Measurements from ENCODE around the gene TPK1.
"Not testable (repeated sequence)": the region's sequence is repeated elsewhere in the genome, so short reads cannot be mapped to it uniquely, and the experiment has no call there.

Gene TPK1

GRCh38 chr7:144455040-144455404 is 380.8 kb downstream of the TPK1 start:
- Histone ChIP-seq H3K9me3 (ENCODE audit: control insufficient read depth, insufficient read depth, low read length) (peaks cover 26% of the 10 kb centered on the region), H3K36me3 (ENCODE audit: control insufficient read depth, insufficient read depth, low read length) (no peaks in the 10 kb centered on the region; the same call in 1 of the 2 replicates), H3K4me1 (ENCODE audit: control insufficient read depth, insufficient read depth, low read length) (no peaks in the 10 kb centered on the region), H3K4me3 (ENCODE audit: low read depth, low read length) (no peak overlapping the region), H3K9ac (ENCODE audit: low read depth, low read length) (no peak overlapping the region), H3K27ac (ENCODE audit: low read depth, low read length) (no peak overlapping the region), H3K27me3 (ENCODE audit: control insufficient read depth, insufficient read depth, low read length) (no peaks in the 10 kb centered on the region)

DNA sequence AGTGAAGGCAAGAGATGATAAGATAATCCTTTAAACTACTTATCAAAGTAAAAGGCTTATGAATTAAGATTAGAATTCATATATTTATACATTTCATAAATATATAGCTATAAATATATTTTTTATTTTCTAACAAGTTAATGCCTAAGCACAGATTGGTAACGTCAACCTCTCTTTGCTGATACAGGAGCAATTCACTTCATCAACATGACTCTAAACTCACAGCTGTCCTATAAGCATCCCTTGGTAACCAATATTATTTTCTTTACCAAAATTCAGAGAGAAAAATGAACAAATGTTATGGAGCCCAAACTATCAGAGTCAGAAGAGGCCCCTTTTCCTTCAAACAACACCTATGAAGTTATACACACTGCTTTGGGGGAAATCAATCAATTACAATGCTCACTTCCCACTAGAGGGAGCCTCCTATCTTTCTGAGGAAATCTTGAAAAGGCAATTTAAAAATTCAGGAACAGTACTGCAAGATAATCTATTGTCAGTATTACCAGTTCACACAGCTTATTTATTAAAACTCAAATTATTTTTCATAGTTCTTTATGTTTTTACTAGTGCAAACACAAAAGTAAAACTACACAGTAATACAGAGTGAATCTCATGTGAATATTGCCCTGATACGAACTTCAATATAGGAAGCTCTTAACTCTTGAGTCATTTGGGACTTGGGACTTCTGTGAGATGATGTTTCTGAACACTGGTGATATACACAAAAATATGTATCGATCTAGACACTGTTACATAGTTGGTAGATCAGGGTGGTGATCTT is 381.4 kb downstream of the TPK1 start:
- H3K36me3 ChIP-seq (ENCODE audit: control insufficient read depth, insufficient read depth, low read length) = no peaks in the 10 kb centered on the region; the same call in 1 of the 2 replicates
- no peaks in the 10 kb centered on the region for H3K4me1 ChIP-seq (ENCODE audit: control insufficient read depth, insufficient read depth, low read length)
- H3K27ac ChIP-seq (ENCODE audit: low read depth, low read length) = no peak overlapping the region
- H3K27me3 ChIP-seq (ENCODE audit: control insufficient read depth, insufficient read depth, low read length) = no peaks in the 10 kb centered on the region
- H3K9me3 ChIP-seq (ENCODE audit: control insufficient read depth, insufficient read depth, low read length) = peaks cover 26% of the 10 kb centered on the region
- no peak overlapping the region for H3K4me3 ChIP-seq (ENCODE audit: low read depth, low read length)
- no peak overlapping the region for H3K9ac ChIP-seq (ENCODE audit: low read depth, low read length)

GRCh38 chr7:144452064-144452463 is 383.8 kb downstream of the TPK1 start:
- Histone ChIP-seq H3K9ac (ENCODE audit: low read depth, low read length) (no peak overlapping the region), H3K36me3 (ENCODE audit: control insufficient read depth, insufficient read depth, low read length) (no peaks in the 10 kb centered on the region; the same call in 1 of the 2 replicates), H3K4me1 (ENCODE audit: control insufficient read depth, insufficient read depth, low read length) (no peaks in the 10 kb centered on the region), H3K4me3 (ENCODE audit: low read depth, low read length) (no peak overlapping the region), H3K27ac (ENCODE audit: low read depth, low read length) (no peak overlapping the region), H3K27me3 (ENCODE audit: control insufficient read depth, insufficient read depth, low read length) (no peaks in the 10 kb centered on the region), H3K9me3 (ENCODE audit: control insufficient read depth, insufficient read depth, low read length) (peaks cover 26% of the 10 kb centered on the region)

DNA sequence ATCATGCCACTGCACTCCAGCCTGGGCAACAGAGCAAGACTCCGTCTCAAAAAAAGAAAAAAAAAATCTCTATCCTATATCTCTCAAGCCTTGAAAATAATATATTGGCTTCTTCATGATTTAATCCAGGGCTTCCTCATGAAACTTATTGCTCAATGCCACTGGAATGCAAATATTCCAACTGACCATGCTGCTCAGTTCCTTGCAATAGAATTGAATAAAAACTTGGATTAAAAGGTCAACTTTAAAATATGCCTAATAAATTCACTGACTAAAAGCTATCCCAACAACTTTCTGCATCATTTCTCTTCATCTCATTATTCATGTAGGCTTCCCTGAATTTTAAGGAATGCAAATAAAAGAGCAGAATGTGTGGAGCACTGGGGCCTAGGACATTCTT is 390.3 kb downstream of the TPK1 start:
- H3K27me3 ChIP-seq (ENCODE audit: control insufficient read depth, insufficient read depth, low read length) = no peaks in the 10 kb centered on the region
- H3K4me1 ChIP-seq (ENCODE audit: control insufficient read depth, insufficient read depth, low read length) = no peaks in the 10 kb centered on the region
- no peaks in the 10 kb centered on the region for H3K36me3 ChIP-seq (ENCODE audit: control insufficient read depth, insufficient read depth, low read length)
- no peaks in the 10 kb centered on the region for H3K9me3 ChIP-seq (ENCODE audit: control insufficient read depth, insufficient read depth, low read length)
- no peak overlapping the region for H3K4me3 ChIP-seq (ENCODE audit: low read depth, low read length)
- no peak overlapping the region for H3K27ac ChIP-seq (ENCODE audit: low read depth, low read length)
- H3K9ac ChIP-seq (ENCODE audit: low read depth, low read length) = no peak overlapping the region

GRCh38 chr7:144439717-144440205 is 396.1 kb downstream of the TPK1 start:
- Histone ChIP-seq H3K4me3 (ENCODE audit: low read depth, low read length) (no peak overlapping the region), H3K9me3 (ENCODE audit: control insufficient read depth, insufficient read depth, low read length) (no peaks in the 10 kb centered on the region), H3K4me1 (ENCODE audit: control insufficient read depth, insufficient read depth, low read length) (no peaks in the 10 kb centered on the region), H3K9ac (ENCODE audit: low read depth, low read length) (no peak overlapping the region), H3K27ac (ENCODE audit: low read depth, low read length) (no peak overlapping the region), H3K27me3 (ENCODE audit: control insufficient read depth, insufficient read depth, low read length) (no peaks in the 10 kb centered on the region), H3K36me3 (ENCODE audit: control insufficient read depth, insufficient read depth, low read length) (no peaks in the 10 kb centered on the region)

DNA sequence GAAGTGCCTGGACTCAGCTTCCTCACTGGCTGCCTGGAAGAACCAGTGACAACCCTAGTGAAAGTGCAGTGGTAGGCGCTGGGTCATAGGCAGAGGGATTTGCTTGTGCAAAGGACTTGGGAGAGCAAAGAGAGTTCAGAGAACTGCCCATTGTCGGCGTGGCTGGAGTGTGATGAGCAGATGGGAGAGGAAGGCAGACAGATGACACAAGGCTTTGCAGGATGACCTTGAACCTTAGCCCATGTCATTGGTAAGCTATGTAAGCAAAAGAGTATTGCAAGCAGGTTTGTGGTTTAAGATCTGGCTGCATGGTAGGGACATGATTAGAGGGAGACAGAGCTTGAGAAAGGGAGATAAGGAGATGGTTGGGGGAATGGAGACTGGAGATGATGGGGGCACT is 397.1 kb downstream of the TPK1 start:
- H3K4me3 ChIP-seq (ENCODE audit: low read depth, low read length) = no peak overlapping the region
- no peaks in the 10 kb centered on the region for H3K27me3 ChIP-seq (ENCODE audit: control insufficient read depth, insufficient read depth, low read length)
- no peaks in the 10 kb centered on the region for H3K4me1 ChIP-seq (ENCODE audit: control insufficient read depth, insufficient read depth, low read length)
- H3K27ac ChIP-seq (ENCODE audit: low read depth, low read length) = no peak overlapping the region
- H3K9ac ChIP-seq (ENCODE audit: low read depth, low read length) = no peak overlapping the region
- H3K36me3 ChIP-seq (ENCODE audit: control insufficient read depth, insufficient read depth, low read length) = no peaks in the 10 kb centered on the region
- H3K9me3 ChIP-seq (ENCODE audit: control insufficient read depth, insufficient read depth, low read length) = no peaks in the 10 kb centered on the region

DNA sequence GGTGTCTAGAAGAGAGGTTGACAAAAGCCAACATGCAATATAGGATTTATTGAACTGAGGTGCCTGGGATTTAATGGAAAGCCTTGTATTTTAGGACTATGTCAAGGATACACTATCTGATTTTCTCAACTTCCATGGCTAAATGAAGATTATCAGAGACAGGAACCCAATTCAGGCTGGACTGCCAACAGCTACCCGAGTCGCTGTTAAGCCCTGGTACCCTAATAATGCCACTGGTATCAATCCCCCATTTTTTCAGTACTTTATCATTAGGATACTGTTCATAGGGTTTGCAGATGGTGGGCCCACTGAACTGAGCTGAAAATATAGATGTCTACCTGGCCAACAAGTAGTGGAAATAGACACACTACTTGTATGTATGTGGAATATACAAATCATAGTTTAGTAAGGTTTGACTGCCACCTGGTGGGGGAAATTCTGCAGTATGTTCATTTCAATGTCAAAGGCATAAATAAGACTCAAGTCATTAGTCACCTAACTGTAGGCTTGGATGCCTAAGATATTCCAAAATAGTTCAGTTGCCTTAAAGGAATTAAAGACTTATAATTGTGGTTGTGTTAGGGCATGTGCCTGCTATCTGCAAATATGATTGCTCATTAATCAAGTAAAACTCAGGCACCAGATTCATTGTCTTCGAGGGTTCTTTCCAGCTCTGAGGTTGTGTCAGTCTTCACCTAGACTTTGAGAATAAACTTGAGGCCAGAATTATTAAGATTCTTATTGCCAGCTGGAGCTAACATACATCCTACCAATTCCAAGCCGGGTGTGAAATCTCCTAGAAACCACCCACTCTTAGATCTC is 398.3 kb downstream of the TPK1 start:
- H3K4me3 ChIP-seq (ENCODE audit: low read depth, low read length) = no peak overlapping the region
- H3K9ac ChIP-seq (ENCODE audit: low read depth, low read length) = no peak overlapping the region
- no peak overlapping the region for H3K27ac ChIP-seq (ENCODE audit: low read depth, low read length)
- no peaks in the 10 kb centered on the region for H3K9me3 ChIP-seq (ENCODE audit: control insufficient read depth, insufficient read depth, low read length)
- no peaks in the 10 kb centered on the region for H3K36me3 ChIP-seq (ENCODE audit: control insufficient read depth, insufficient read depth, low read length)
- no peaks in the 10 kb centered on the region for H3K27me3 ChIP-seq (ENCODE audit: control insufficient read depth, insufficient read depth, low read length)
- H3K4me1 ChIP-seq (ENCODE audit: control insufficient read depth, insufficient read depth, low read length) = no peaks in the 10 kb centered on the region

GRCh38 chr7:144436500-144436899 is 399.4 kb downstream of the TPK1 start:
- Histone ChIP-seq H3K9me3 (ENCODE audit: control insufficient read depth, insufficient read depth, low read length) (no peaks in the 10 kb centered on the region), H3K36me3 (ENCODE audit: control insufficient read depth, insufficient read depth, low read length) (no peaks in the 10 kb centered on the region), H3K27ac (ENCODE audit: low read depth, low read length) (no peak overlapping the region), H3K9ac (ENCODE audit: low read depth, low read length) (no peak overlapping the region), H3K27me3 (ENCODE audit: control insufficient read depth, insufficient read depth, low read length) (no peaks in the 10 kb centered on the region), H3K4me1 (ENCODE audit: control insufficient read depth, insufficient read depth, low read length) (no peaks in the 10 kb centered on the region), H3K4me3 (ENCODE audit: low read depth, low read length) (no peak overlapping the region)

GRCh38 chr7:144428431-144428830 is 407.4 kb downstream of the TPK1 start:
- no peak overlapping the region for H3K9ac ChIP-seq (ENCODE audit: low read depth, low read length)
- no peaks in the 10 kb centered on the region for H3K36me3 ChIP-seq (ENCODE audit: control insufficient read depth, insufficient read depth, low read length)
- H3K27ac ChIP-seq (ENCODE audit: low read depth, low read length) = no peak overlapping the region
- H3K27me3 ChIP-seq (ENCODE audit: control insufficient read depth, insufficient read depth, low read length) = no peaks in the 10 kb centered on the region
- H3K4me3 ChIP-seq (ENCODE audit: low read depth, low read length) = no peak overlapping the region
- peaks cover 35% of the 10 kb centered on the region for H3K9me3 ChIP-seq (ENCODE audit: control insufficient read depth, insufficient read depth, low read length)
- no peaks in the 10 kb centered on the region for H3K4me1 ChIP-seq (ENCODE audit: control insufficient read depth, insufficient read depth, low read length)

- H3K9me3 ChIP-seq (ENCODE audit: control insufficient read depth, insufficient read depth, low read length) = peaks cover 35% of the 10 kb centered on the region
- not testable (repeated sequence) for H3K4me3 ChIP-seq (ENCODE audit: low read depth, low read length); H3K9ac ChIP-seq (ENCODE audit: low read depth, low read length); H3K36me3 ChIP-seq (ENCODE audit: control insufficient read depth, insufficient read depth, low read length); H3K27ac ChIP-seq (ENCODE audit: low read depth, low read length); H3K4me1 ChIP-seq (ENCODE audit: control insufficient read depth, insufficient read depth, low read length); H3K27me3 ChIP-seq (ENCODE audit: control insufficient read depth, insufficient read depth, low read length)
Measured at GRCh38 chr7:144427539-144427938, 408.3 kb downstream of the TPK1 start.

- H3K36me3 ChIP-seq (ENCODE audit: control insufficient read depth, insufficient read depth, low read length); H3K27ac ChIP-seq (ENCODE audit: low read depth, low read length); H3K27me3 ChIP-seq (ENCODE audit: control insufficient read depth, insufficient read depth, low read length); H3K4me1 ChIP-seq (ENCODE audit: control insufficient read depth, insufficient read depth, low read length); H3K9ac ChIP-seq (ENCODE audit: low read depth, low read length); H3K4me3 ChIP-seq (ENCODE audit: low read depth, low read length); H3K9me3 ChIP-seq (ENCODE audit: control insufficient read depth, insufficient read depth, low read length): not testable (repeated sequence)
Measured at GRCh38 chr7:144418931-144419330, 416.9 kb downstream of the TPK1 start.

All from HUES48 (cell line).